Upper lobe of left lung (tissue), 4 donors: ENCODE measurements around the gene MTMR8.

Experiments
- CTCF ChIP-seq, 6 experiments: fragments of 450-650 bp in 4 of 6; fragments of 200-600 bp in 2 of 6; sonication (generic) in 2 of 6; IDR thresholded peaks; one replicate each; pipeline ENCODE4 v1.5.1; 2016 to 2019; ENCODE audit warnings: antibody characterized with exemption in 6 of 6
- POLR2A ChIP-seq, 4 donors: fragments of 450-650 bp; IDR thresholded peaks; one replicate each; pipeline ENCODE4 v1.5.1; 2016 to 2017; ENCODE audit warnings: antibody characterized with exemption in 4 of 4, mild to moderate bottlenecking in 2 of 4
- POLR2AphosphoS5 ChIP-seq, 2 donors: sonication (generic); formaldehyde crosslinking; IDR thresholded peaks; one replicate each; pipeline ENCODE4 v1.5.1; 2017; ENCODE audit warnings: antibody characterized with exemption in 2 of 2

- TF ChIP-seq POLR2A (IDR thresholded peaks at IDR 0.05) (no peak), CTCF (IDR thresholded peaks at IDR 0.05) (no peak), POLR2AphosphoS5 (IDR thresholded peaks at IDR 0.05) (no peak)
These were observed 81.6 kb downstream of the MTMR8 start for GRCh38 chrX:64313624-64314023.
